IPS-20b (cell line): ENCODE results near the gene UGT2B11.
"Not testable (repeated sequence)": the region's sequence is repeated elsewhere in the genome, so short reads cannot be mapped to it uniquely, and the experiment has no call there.

Experiments
- H3K27ac ChIP-seq: one replicate; pipeline ENCODE4 v1.5.1; 2013; ENCODE audit warnings: low read length
- H3K27me3 ChIP-seq: 2 replicates; pipeline ENCODE4 v1.6.1; 2013; ENCODE audit warnings: mild to moderate bottlenecking, low read length, inconsistent platforms; ENCODE audit not compliant: insufficient read depth
- H3K36me3 ChIP-seq: 2 replicates; pipeline ENCODE4 v1.6.1; 2013; ENCODE audit warnings: low read depth, mild to moderate bottlenecking, inconsistent platforms, low read length, moderate library complexity; ENCODE audit not compliant: insufficient read depth
- H3K4me1 ChIP-seq: 2 replicates; pipeline ENCODE4 v1.6.1; 2013; ENCODE audit warnings: mild to moderate bottlenecking, control low read depth, inconsistent platforms, low read length, moderate library complexity; ENCODE audit not compliant: insufficient read depth
- H3K4me3 ChIP-seq: 2 replicates; pipeline ENCODE4 v1.5.1; 2013; ENCODE audit warnings: mild to moderate bottlenecking, low read length, inconsistent platforms
- H3K9ac ChIP-seq: 2 replicates; pipeline ENCODE4 v1.6.1; 2013; ENCODE audit warnings: low read depth, mild to moderate bottlenecking, inconsistent platforms, low read length, moderate library complexity
- H3K9me3 ChIP-seq: 2 replicates; pipeline ENCODE4 v1.6.1; 2013; ENCODE audit warnings: mild to moderate bottlenecking, low read depth, low read length, inconsistent platforms; ENCODE audit not compliant: insufficient read depth

Gene UGT2B11

DNA sequence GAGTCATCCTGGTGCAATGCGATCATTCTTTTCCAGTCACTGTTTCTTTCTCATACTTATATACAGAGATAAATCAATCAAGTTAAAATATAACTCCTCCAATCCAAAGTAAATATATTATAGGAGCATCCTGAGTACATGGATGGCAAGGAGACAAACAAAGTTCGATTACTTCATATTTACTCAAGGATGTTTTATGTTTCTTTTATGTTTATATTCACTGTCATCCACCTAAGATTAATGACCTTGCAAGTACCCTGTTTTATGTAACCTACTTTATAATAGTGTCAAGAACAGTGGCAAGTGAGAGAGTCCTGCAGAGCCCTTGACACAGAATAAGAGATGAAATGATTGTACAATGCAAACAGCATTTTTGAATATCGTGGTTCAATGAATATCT, at the start of gene UGT2B11:
UGT2B11 (minus strand) TSS at position 33 of the 400 bp plus-strand sequence; CDS start at position 7, 26 bp downstream.
- no peaks in the 10 kb centered on the region for H3K9me3 ChIP-seq
- H3K27me3 ChIP-seq: no peaks in the 10 kb centered on the region
- no peaks in the 10 kb centered on the region for H3K4me1 ChIP-seq
- H3K36me3 ChIP-seq: no peaks in the 10 kb centered on the region
- H3K27ac ChIP-seq: no peak within 1 kb of the TSS
- H3K4me3 ChIP-seq: no peak within 1 kb of the TSS
- no peak within 1 kb of the TSS for H3K9ac ChIP-seq

DNA sequence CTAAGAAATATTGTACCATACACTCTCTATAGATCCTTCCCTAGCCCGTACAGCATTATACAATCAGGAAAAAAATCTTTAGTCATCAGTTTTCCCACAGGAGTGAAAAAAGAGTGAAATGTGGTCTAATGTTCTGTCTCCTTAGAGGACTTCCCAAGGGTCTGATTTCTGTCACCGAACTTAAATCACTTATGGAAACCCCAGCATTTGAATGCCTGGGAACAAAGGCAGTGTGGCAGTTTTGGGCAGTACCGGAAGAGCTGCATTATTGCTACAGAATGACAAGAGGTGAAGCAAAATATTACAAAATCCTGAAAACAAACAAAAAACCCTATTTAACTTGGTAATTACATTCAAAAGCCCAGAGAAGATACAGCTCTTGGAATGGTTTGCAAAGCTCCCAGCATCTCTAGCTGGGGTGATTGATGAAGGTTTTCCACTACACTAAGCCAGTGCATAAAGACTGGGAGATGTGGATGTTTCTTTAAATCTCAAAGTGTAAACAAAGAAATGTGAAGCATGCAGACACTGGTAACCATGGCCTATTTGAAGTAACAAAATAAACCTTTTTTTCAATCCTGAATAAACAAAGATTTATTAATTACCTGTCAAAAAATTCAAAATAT, 38.7 kb upstream of the UGT2B11 start:
- not testable (repeated sequence) for H3K4me1 ChIP-seq, H3K9ac ChIP-seq, H3K9me3 ChIP-seq, H3K4me3 ChIP-seq, H3K27me3 ChIP-seq, H3K36me3 ChIP-seq, H3K27ac ChIP-seq

DNA sequence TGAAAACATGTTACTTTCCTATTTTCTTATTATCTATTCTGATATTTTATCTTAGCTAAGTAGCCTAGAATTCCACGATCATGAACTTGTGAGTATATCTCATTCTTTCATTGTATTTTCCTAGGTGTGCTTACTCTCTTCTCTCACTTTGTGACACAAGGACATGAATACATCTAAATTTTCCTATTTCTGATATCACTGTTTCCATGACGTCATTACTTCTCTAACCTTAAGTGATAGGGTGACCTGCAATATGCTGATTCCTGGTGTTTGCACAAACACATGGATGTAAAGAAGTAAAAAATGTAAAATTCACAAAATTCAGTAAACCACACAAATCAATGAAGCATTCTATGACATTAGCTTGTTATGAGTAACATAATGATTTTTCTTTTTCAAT, 36.3 kb upstream of the UGT2B11 start:
- H3K9ac ChIP-seq, H3K9me3 ChIP-seq, H3K27me3 ChIP-seq, H3K27ac ChIP-seq, H3K36me3 ChIP-seq, H3K4me3 ChIP-seq, H3K4me1 ChIP-seq: not testable (repeated sequence)

DNA sequence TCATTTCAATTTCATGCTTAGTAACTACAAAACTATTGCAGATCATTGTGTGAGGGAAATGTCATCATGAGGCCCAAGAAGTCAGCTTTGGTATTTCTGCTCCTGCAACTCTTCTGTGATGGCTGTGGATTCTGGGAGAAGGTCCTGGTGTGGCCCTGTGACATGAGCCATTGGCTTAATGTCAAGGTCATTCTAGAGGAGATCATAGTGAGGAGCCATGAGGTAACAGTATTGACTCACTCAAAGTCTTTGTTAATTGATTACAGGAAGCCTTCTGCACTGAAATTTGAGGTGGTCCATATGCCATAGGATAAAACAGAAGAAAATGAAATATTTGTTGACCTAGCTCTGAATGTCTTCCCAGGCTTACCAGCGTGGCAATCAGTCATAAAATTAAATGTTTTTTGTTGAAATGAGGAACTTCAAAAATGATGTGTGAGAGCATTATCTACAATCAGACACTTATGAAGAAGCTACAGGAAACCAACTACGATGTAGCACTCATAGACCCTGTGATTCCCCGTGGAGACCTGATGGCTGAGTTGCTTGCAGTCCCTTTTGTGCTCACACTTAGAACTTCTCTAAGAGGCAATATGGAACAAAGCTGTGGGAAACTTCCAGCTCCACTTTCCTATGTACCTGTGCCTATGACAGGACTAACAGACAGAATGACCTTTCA, 28.2 kb upstream of the UGT2B11 start:
- not testable (repeated sequence) for H3K9me3 ChIP-seq, H3K9ac ChIP-seq, H3K27ac ChIP-seq

DNA sequence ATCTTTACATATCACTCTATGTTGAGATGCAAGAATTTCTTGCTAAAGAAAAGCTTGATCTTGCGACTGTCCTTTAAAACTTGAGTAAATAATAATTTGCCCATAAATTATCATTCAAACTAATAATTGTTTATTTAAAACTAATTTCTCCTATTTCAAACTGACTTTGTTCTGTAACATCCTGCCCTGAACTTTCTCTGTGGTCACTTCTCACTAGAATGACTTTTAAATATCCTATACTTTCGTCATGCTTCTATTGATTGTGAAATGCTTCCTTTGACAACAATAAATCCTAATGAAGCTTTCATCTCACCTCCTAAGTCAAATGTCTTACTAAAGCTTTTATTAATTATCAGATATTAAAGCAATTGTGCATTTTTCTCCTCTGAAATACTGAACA, 27.2 kb upstream of the UGT2B11 start:
- H3K36me3 ChIP-seq, H3K4me1 ChIP-seq, H3K9me3 ChIP-seq, H3K9ac ChIP-seq, H3K27me3 ChIP-seq, H3K4me3 ChIP-seq, H3K27ac ChIP-seq: not testable (repeated sequence)

More for the DNA sequence above, 28.2 kb upstream of the UGT2B11 start:
- not testable (repeated sequence) for H3K27me3 ChIP-seq, H3K4me3 ChIP-seq, H3K36me3 ChIP-seq, H3K4me1 ChIP-seq

DNA sequence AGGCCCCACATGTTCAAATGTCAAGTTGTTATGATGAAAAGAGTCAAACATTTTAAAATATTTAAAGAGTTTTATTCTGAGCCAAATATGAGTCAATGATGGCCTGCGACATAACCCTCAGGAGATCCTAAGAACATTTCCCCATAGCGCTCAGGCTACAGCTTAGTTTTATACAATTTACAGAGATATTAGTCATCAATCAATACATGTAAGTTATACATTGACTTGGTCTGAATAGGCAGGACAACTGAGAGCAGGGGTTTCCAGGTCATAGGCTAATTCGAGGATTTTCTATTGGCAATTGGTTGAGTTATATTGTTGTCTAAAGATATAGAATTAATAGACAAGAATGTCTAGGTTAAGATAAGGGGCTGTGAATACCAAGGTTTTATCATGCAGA, 26.2 kb upstream of the UGT2B11 start:
- H3K36me3 ChIP-seq, H3K4me3 ChIP-seq, H3K4me1 ChIP-seq, H3K9me3 ChIP-seq, H3K27ac ChIP-seq, H3K27me3 ChIP-seq, H3K9ac ChIP-seq: not testable (repeated sequence)

DNA sequence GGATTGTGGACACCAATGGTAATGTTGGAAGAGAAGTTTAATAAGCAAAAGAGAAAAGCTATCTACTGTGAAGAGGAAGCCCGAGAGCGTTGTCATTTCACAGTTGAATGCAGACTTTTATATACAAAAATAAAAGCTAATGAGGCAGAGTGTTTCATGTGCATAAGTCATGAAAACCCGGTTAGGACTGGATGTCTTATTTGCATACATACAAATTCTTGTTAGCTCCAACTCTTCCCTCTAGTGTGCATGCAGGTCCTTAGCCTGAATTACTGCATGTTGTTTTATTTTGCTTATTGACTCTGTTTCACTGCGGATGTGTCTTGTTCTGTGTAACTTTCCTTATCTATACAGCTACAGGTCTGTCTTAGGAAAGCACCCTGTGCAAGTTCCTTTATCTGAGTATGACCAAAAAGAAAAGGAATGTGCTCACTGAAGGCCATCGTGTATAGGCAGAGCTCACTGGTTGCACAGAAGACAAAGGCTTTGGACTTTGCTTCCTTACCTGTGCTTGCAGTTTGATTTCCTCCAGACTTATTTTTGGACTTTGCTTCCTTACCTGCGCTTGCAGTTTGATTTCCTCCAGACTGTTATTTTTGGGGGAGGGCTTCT, 25.1 kb upstream of the UGT2B11 start:
- Histone ChIP-seq H3K27ac (no peak overlapping the region), H3K36me3 (no peaks in the 10 kb centered on the region), H3K4me3 (no peak overlapping the region), H3K4me1 (no peaks in the 10 kb centered on the region), H3K27me3 (no peaks in the 10 kb centered on the region), H3K9ac (no peak overlapping the region), H3K9me3 (no peaks in the 10 kb centered on the region)

DNA sequence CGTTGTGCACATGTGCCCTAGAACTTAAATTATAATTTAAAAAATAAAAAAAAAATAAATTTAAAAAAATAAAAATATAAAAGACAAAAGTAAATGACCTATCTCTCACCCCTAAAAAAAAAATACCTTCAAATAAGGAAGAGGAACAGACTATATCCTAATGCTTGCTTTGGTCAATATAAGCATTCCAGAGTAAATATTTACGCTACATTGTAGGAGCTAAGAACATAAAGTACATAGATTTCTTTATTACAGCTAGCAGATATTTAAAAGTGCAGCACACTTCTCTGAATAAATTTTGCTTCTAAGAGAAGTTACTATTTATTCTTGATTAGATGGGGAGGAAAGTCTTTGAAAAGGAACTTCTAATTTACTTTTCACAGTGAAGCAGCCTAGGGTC, 24.5 kb upstream of the UGT2B11 start:
- Histone ChIP-seq H3K4me1 (no peaks in the 10 kb centered on the region), H3K36me3 (no peaks in the 10 kb centered on the region), H3K9me3 (no peaks in the 10 kb centered on the region), H3K27me3 (no peaks in the 10 kb centered on the region), H3K9ac (no peak overlapping the region), H3K4me3 (no peak overlapping the region), H3K27ac (no peak overlapping the region)

DNA sequence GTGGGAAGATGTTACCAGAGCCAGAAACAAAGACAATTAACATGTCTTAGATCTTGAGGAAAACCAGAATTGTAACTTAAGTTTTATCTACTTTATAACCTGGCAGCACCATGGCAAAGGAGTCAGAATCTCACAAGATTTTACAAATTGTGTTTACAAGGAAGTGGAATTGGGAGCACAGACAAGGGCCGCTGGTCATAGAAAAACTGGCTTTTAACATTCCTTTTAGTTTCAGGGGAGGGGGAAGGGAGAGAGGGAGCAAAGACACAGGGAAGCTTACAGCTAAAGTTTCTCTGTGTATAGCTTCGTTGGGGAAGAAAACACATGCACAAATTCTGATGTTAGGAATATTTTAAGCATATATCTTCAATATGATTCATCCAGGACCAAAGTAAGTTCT, 10.3 kb upstream of the UGT2B11 start:
- H3K9me3 ChIP-seq: no peaks in the 10 kb centered on the region

DNA sequence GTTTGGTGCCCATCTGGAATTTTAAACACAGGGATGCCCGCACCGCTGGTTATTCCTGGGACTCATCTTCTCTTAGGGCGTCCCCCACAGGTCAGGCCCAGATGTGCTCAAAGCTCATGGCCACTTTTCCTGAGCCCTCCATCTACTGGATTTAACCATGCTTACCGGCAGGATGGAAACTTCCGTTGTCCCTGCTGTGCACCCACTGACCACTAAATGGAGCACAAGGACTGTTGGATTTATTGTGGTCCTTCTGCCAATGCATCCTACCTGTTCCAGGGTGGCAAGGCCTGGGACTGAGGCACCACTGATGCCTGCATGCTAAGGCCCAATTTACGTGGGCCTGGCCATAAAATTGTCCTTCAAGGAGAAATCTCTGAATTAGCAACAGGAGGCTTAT, 8.7 kb upstream of the UGT2B11 start:
- H3K27me3 ChIP-seq, H3K4me1 ChIP-seq, H3K27ac ChIP-seq, H3K4me3 ChIP-seq, H3K36me3 ChIP-seq, H3K9ac ChIP-seq, H3K9me3 ChIP-seq: not testable (repeated sequence)

More for the DNA sequence above, 10.3 kb upstream of the UGT2B11 start:
- Histone ChIP-seq H3K4me1 (no peaks in the 10 kb centered on the region), H3K36me3 (no peaks in the 10 kb centered on the region), H3K4me3 (no peak overlapping the region), H3K27me3 (no peaks in the 10 kb centered on the region), H3K27ac (no peak overlapping the region), H3K9ac (no peak overlapping the region)

DNA sequence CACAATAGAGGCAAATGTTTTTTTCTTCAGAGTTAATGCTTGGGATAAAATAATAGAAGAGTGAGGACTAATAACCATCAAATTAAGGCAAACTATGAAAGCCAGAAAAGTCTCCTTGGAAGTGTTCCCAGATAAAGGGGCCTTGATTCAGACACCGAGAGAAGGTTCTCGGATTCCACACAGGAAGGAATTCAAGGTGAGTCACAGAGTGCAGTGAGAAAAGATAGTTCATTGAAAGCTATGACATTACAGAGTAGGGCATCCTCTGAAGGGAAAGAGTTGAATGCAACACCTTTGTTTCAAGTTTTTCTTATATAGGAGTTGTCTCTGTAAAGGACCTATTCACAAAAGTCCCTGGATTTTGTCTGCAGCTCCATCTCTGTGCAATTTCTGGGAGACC, 3.9 kb upstream of the UGT2B11 start:
- H3K27ac ChIP-seq, H3K27me3 ChIP-seq, H3K36me3 ChIP-seq, H3K9ac ChIP-seq, H3K4me3 ChIP-seq, H3K9me3 ChIP-seq, H3K4me1 ChIP-seq: not testable (repeated sequence)

DNA sequence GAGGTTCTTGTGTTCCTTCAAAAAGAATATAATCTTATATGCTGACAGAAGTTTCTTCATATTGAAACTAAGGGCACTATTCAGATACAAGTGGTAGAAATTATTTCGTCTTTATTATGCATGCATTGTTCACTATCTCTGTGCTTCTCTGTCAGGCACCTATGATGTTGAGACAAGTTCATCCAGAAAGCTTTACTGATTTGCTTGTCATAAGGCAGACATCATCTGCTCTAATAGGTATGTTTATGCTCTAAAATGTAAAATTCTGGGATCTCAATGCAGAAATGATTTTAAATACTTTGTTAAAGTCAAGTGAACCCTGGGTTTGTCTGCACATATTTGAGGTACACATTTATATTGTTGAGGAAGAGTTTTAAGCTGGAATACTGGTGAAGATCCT, 3.6 kb downstream of the UGT2B11 start:
- H3K36me3 ChIP-seq: no peaks in the 10 kb centered on the region
- no peak overlapping the region for H3K27ac ChIP-seq
- H3K4me1 ChIP-seq: no peaks in the 10 kb centered on the region
- H3K4me3 ChIP-seq: no peak overlapping the region
- H3K9ac ChIP-seq: no peak overlapping the region
- no peaks in the 10 kb centered on the region for H3K9me3 ChIP-seq
- no peaks in the 10 kb centered on the region for H3K27me3 ChIP-seq
